Hepatocyte (in vitro differentiated cells): ENCODE measurements around the gene TMPRSS11D. TPM values are rescaled to one million over a fixed set of nuclear protein-coding genes. Genes with fewer than 3 reads are reported as not detected.

Experiments
- DNase-seq: peaks from one replicate; pipeline ENCODE4 v3.0.0-alpha.2; 2016; ENCODE audit warnings: low spot score
- H2AFZ ChIP-seq: fragments of 200-600 bp; sonication (generic); 2 replicates; pipeline ENCODE4 v1.6.0; 2016; ENCODE audit warnings: antibody characterized with exemption, mild to moderate bottlenecking
- H3K27ac ChIP-seq: fragments of 200-600 bp; sonication (generic); 2 replicates; pipeline ENCODE4 v1.5.1; 2016; ENCODE audit warnings: mild to moderate bottlenecking
- H3K27me3 ChIP-seq: fragments of 200-600 bp; sonication (generic); 2 replicates; pipeline ENCODE4 v1.6.1; 2016
- H3K36me3 ChIP-seq: fragments of 200-600 bp; sonication (generic); replicated peaks from 2 replicates; pipeline ENCODE4 v1.5.1; 2016; ENCODE audit warnings: low read depth; ENCODE audit not compliant: insufficient read depth
- H3K4me1 ChIP-seq: fragments of 200-600 bp; sonication (generic); 2 replicates; pipeline ENCODE4 v1.5.1; 2016; ENCODE audit warnings: mild to moderate bottlenecking, moderate library complexity; ENCODE audit not compliant: insufficient read depth
- H3K4me2 ChIP-seq: fragments of 200-600 bp; sonication (generic); 2 replicates; pipeline ENCODE4 v1.6.0; 2016
- H3K4me3 ChIP-seq: fragments of 200-600 bp; sonication (generic); 2 replicates; pipeline ENCODE4 v1.5.1; 2016; ENCODE audit warnings: mild to moderate bottlenecking
- H3K79me2 ChIP-seq: fragments of 200-600 bp; sonication (generic); 2 replicates; pipeline ENCODE4 v1.6.0; 2017; ENCODE audit warnings: mild to moderate bottlenecking
- H3K9me2 ChIP-seq: fragments of 200-600 bp; sonication (generic); replicated peaks from 2 replicates; pipeline ENCODE4 v1.6.0; 2017; ENCODE audit warnings: mild to moderate bottlenecking; ENCODE audit not compliant: insufficient read depth
- H3K9me3 ChIP-seq: fragments of 200-600 bp; sonication (generic); 2 replicates; pipeline ENCODE4 v1.5.1; 2016; ENCODE audit warnings: low read depth, mild to moderate bottlenecking
- H4K20me1 ChIP-seq: fragments of 200-600 bp; sonication (generic); 2 replicates; pipeline ENCODE4 v1.6.0; 2016; ENCODE audit warnings: mild to moderate bottlenecking; ENCODE audit not compliant: insufficient read depth, poor library complexity, severe bottlenecking
- EZH2 ChIP-seq: fragments of 200-600 bp; sonication (generic); IDR thresholded peaks from 2 replicates; pipeline ENCODE4 v1.6.1; 2016; ENCODE audit warnings: antibody characterized with exemption, mild to moderate bottlenecking, borderline replicate concordance
- EZH2phosphoT487 ChIP-seq: fragments of 200-600 bp; sonication (generic); IDR thresholded peaks from one replicate; pipeline ENCODE4 v1.6.1; 2018; ENCODE audit warnings: antibody characterized with exemption, mild to moderate bottlenecking, low read depth, moderate library complexity; ENCODE audit not compliant: unreplicated experiment, severe bottlenecking
- WGBS: methylation state at CpG from one replicate; pipeline ENCODE4 v1.1.6; 2016; ENCODE audit warnings: low lambda C conversion rate; ENCODE audit errors: missing lambda C conversion rate; 5-methylcytosine and 5-hydroxymethylcytosine counted together
- polyA plus RNA-seq: library from polyadenylated mRNA; unstranded; fragments of >200 nt; fragmentation: Nextera tagmentation; extraction: Ambion mirVana; gene quantifications from 2 replicates; pipeline ENCODE4 v1.2.1, GENCODE V29; 2016
- total RNA-seq: library from RNA; depleted of rRNA; stranded (reverse); fragments of >200 nt; gene quantifications from 2 replicates; pipeline ENCODE4 v1.2.3, GENCODE V29; 2014
- TF ChIP-seq, protein P1 (sequence below): fragments of 200-600 bp; sonication (generic); IDR thresholded peaks from 2 replicates; pipeline ENCODE4 v1.5.1; 2016; ENCODE audit warnings: antibody characterized with exemption, mild to moderate bottlenecking; ENCODE audit not compliant: poor library complexity

The TMPRSS11D gene
- total and polyA plus RNA-seq, 2 experiments from 2014 or later: 0.23 TPM; not detected in 1

DNA sequence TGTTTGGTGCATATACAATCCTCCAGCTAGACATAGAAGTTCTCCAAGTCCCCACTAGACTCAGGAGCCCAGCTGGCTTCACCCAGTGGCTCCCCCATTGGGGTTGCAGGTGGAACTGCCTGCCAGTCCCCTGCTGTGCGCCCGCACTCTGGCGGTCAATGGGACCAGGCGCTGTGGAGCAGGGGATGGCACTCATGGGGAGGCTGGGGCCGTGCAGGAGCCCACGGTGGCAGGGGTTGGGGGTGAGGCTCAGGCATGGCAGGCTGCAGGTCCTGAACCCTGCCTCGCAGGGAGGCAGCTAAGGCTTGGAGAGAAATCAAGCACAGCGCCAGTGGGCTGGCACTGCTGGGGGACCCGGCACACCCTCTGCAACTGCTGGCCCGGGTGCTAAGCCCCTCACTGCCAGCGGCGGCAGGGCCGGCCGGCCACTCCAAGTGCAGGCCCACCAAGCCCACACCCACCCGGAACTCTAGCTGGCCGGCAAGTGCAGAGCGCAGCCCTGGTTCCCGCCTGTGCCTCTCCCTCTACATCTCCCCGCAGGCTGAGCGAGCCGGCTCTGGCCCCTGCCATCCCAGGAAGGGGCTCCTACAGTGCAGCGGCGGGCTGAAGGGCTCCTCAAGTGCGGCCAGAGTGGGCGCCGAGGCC lies 12.7 kb upstream of the TMPRSS11D start:
- H3K79me2 ChIP-seq: no peaks in the 10 kb centered on the region
- H2AFZ ChIP-seq: no peak overlapping the region
- no peaks in the 10 kb centered on the region for H3K36me3 ChIP-seq
- no peaks in the 10 kb centered on the region for H3K27me3 ChIP-seq
- TF ChIP-seq, protein P1, sequence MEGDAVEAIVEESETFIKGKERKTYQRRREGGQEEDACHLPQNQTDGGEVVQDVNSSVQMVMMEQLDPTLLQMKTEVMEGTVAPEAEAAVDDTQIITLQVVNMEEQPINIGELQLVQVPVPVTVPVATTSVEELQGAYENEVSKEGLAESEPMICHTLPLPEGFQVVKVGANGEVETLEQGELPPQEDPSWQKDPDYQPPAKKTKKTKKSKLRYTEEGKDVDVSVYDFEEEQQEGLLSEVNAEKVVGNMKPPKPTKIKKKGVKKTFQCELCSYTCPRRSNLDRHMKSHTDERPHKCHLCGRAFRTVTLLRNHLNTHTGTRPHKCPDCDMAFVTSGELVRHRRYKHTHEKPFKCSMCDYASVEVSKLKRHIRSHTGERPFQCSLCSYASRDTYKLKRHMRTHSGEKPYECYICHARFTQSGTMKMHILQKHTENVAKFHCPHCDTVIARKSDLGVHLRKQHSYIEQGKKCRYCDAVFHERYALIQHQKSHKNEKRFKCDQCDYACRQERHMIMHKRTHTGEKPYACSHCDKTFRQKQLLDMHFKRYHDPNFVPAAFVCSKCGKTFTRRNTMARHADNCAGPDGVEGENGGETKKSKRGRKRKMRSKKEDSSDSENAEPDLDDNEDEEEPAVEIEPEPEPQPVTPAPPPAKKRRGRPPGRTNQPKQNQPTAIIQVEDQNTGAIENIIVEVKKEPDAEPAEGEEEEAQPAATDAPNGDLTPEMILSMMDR: no peak
- TF ChIP-seq EZH2phosphoT487: no peak
- no peak for TF ChIP-seq EZH2
- H3K9me3 ChIP-seq: no peaks in the 10 kb centered on the region
- H3K4me1 ChIP-seq: no peaks in the 10 kb centered on the region
- WGBS: over 99% methylated on average over 20 of the region's 26 CpGs
- H3K4me3 ChIP-seq: no peak overlapping the region
- H3K27ac ChIP-seq: no peak overlapping the region
- no peak for DNase-seq
- H4K20me1 ChIP-seq: no peaks in the 10 kb centered on the region
- no peaks in the 10 kb centered on the region for H3K9me2 ChIP-seq
- H3K4me2 ChIP-seq: no peak overlapping the region

DNA sequence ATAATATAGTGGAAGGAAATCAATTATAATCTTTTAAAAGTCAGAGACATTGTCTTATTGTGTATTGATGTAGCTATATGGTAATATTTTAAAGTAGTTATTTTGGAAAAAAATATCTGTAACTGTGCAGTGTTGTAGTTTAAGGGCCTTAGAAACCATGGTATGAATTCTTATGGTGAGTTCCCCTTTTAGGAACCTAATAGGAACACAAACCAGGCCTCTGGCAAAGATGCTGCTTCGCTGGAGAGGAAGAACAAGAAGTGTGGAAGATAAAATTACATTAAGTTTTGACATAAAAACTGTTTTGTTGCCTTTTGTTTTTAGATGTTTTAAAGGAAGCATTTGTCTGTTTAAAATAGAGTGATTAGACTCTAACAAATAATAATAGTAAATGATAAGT lies 10.9 kb upstream of the TMPRSS11D start:
- no peak overlapping the region for H3K27ac ChIP-seq
- H3K36me3 ChIP-seq: no peaks in the 10 kb centered on the region
- H2AFZ ChIP-seq: no peak overlapping the region
- DNase-seq: no peak
- H3K4me3 ChIP-seq: no peak overlapping the region
- no peaks in the 10 kb centered on the region for H3K27me3 ChIP-seq
- no peaks in the 10 kb centered on the region for H4K20me1 ChIP-seq
- no peaks in the 10 kb centered on the region for H3K9me3 ChIP-seq
- H3K79me2 ChIP-seq: no peaks in the 10 kb centered on the region
- WGBS: 89% methylated on average over 1 of the region's 1 CpG
- TF ChIP-seq EZH2phosphoT487 (no peak), EZH2 (no peak)
- TF ChIP-seq, protein P1: no peak
- H3K4me1 ChIP-seq: no peaks in the 10 kb centered on the region
- no peak overlapping the region for H3K4me2 ChIP-seq
- no peaks in the 10 kb centered on the region for H3K9me2 ChIP-seq

GRCh38 chr4:67892905-67893304 lies 9.1 kb upstream of the TMPRSS11D start:
- no peak overlapping the region for H2AFZ ChIP-seq
- no peak overlapping the region for H3K4me3 ChIP-seq
- DNase-seq: no peak
- H3K27me3 ChIP-seq: no peaks in the 10 kb centered on the region
- no peaks in the 10 kb centered on the region for H3K9me2 ChIP-seq
- no peaks in the 10 kb centered on the region for H4K20me1 ChIP-seq
- H3K9me3 ChIP-seq: no peaks in the 10 kb centered on the region
- TF ChIP-seq EZH2phosphoT487: no peak
- TF ChIP-seq EZH2: no peak
- TF ChIP-seq, protein P1: no peak
- 60% methylated on average over 3 of the region's 3 CpGs for WGBS
- H3K4me2 ChIP-seq: no peak overlapping the region
- H3K27ac ChIP-seq: no peak overlapping the region
- no peaks in the 10 kb centered on the region for H3K79me2 ChIP-seq
- no peaks in the 10 kb centered on the region for H3K4me1 ChIP-seq
- no peaks in the 10 kb centered on the region for H3K36me3 ChIP-seq
